K562 (cell line): ENCODE data around the gene RCL1. TPM values are rescaled to one million over a fixed set of nuclear protein-coding genes. Genes with fewer than 3 reads are reported as not detected.

ENCODE experiments used
- CHD7 ChIP-seq: fragments of 200-600 bp; sonication (generic); IDR thresholded peaks from one replicate; pipeline ENCODE4 v1.6.1; 2012; ENCODE audit warnings: mild to moderate bottlenecking, low read depth, low read length, inconsistent platforms
- DACH1 ChIP-seq: fragments of 450-650 bp; IDR thresholded peaks from 2 replicates; pipeline ENCODE4 v1.6.1; 2018; ENCODE audit not compliant: partially characterized antibody
- FOXJ3 ChIP-seq: sonication (generic); formaldehyde crosslinking; IDR thresholded peaks from 2 replicates; pipeline ENCODE4 v1.4.0; 2020; ENCODE audit warnings: mild to moderate bottlenecking, missing genetic modification reagents
- MITF ChIP-seq: IDR thresholded peaks from 2 replicates; pipeline ENCODE4 v1.6.1; 2014; ENCODE audit warnings: antibody characterized with exemption
- NRF1 ChIP-seq, 2 experiments: fragments of 450-650 bp; IDR thresholded peaks in 1 of 2; conservative IDR thresholded peaks in 1 of 2; 2 replicates each; pipeline ENCODE4 v1.6.1; 2014; ENCODE audit warnings: mild to moderate bottlenecking in 2 of 2
- PBX2 ChIP-seq, 2 experiments: IDR thresholded peaks in 1 of 2; conservative IDR thresholded peaks in 1 of 2; 2 replicates each; pipeline ENCODE4 v1.6.1; 2016; ENCODE audit warnings: low read depth in 2 of 2, mild to moderate bottlenecking in 1 of 2, missing compliant biosample characterization in 1 of 2, missing genetic modification characterization in 1 of 2, moderate library complexity in 1 of 2
- RBBP5 ChIP-seq: fragments of 200-600 bp; sonication (generic); IDR thresholded peaks from 2 replicates; pipeline ENCODE4 v1.6.1; 2012; ENCODE audit warnings: borderline replicate concordance, mild to moderate bottlenecking, low read length, control low read depth, inconsistent platforms; ENCODE audit not compliant: insufficient read depth, poor library complexity, severe bottlenecking
- RNF2 ChIP-seq: sonication (generic); IDR thresholded peaks from 2 replicates; pipeline ENCODE4 v1.6.1; 2016
- ZNF146 ChIP-seq: IDR thresholded peaks from one replicate; pipeline ENCODE4 v1.6.1; 2018; ENCODE audit warnings: missing compliant biosample characterization; ENCODE audit not compliant: unreplicated experiment
- ZNF23 ChIP-seq: fragments of 250-450 bp; sonication (Bioruptor Pico); IDR thresholded peaks from 2 replicates; pipeline ENCODE4 v1.4.0; 2020; ENCODE audit warnings: mild to moderate bottlenecking
- polyA plus RNA-seq, 8 experiments: library from polyadenylated mRNA; depleted of rRNA in 4 of 8; stranded (reverse) in 5 of 8; unstranded in 3 of 8; fragments of >200 nt; fragmentation: Nextera tagmentation in 2 of 8; fragmentation: Illumina TruSeq in 1 of 8; extraction: Ambion mirVana in 2 of 8; extraction: Trizol in 1 of 8; gene quantifications; 2 replicates each; pipeline versions ENCODE4 v1.2.1 to v1.2.3, GENCODE V29; 2011 to 2014; ENCODE audit warnings: inconsistent platforms in 1 of 8, missing spikeins in 1 of 8
- total RNA-seq, 7 experiments: library from RNA; depleted of rRNA in 6 of 7; stranded (reverse); fragments of >200 nt in 6 of 7; fragmentation: Illumina TruSeq in 2 of 7; extraction: Trizol in 2 of 7; gene quantifications; 2 replicates each; pipeline versions ENCODE4 v1.2.1 to v1.2.3, GENCODE V29; 2011 to 2021; ENCODE audit warnings: low replicate concordance in 1 of 7

The RCL1 gene
- total and polyA plus RNA-seq, 9 of the 15 experiments (the other 6 are each of a cell fraction or from before 2014, with no cell fraction given): 24.0 to 67.7 (median 38.6) TPM

DNA sequence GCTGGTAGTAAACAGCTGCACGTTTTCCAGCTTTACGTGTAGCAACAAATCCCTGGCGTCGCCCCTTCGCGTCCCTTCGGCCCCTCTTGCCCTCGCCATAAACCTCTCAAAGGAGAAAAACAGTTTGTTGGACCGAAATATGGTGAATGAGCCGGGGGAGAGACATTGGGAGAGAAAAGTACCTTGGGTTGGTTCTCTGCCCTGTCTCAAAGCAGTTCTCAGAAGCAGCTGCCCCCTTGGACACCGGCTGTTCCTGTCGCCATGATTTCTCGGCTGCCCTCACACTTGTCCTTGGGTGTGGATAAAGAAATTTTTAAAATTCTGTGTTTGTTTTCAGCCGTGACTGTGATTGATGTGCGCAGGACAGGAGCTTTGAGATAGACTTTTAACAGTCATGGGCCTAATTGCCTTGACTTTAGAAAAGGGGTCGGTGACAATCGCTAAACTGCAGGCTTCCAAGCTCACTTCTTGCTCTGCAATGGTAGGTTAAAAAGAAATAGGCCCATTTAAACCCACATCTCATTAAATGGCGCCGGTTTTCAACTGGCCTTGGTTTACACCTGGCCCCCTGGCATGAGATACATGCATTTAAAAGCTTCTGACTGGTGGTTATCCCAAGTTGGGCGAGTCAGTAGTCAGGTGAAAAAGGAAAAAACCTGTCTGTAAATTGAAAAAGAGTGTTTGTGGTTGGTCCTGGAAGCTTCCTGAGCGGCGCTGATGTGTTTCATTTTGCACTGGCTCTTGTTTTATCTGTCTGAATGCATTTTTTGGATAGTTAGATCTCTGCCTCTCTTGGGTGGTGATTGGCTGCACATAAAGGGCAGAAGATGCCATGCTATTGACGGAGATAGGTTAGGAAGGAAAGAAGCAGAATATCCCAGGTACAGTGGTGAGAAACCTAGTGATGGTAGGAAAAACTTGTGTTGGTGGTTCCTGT is 983 bp downstream of the RCL1 start (continued):
- no peak for TF ChIP-seq CHD7
- no peak for TF ChIP-seq FOXJ3 (CRISPR knock-in tag)
- TF ChIP-seq ZNF146 (CRISPR knock-in tag): no peak
- no peak for TF ChIP-seq MITF
- TF ChIP-seq NRF1 (conservative IDR thresholded peaks at IDR 0.05 in 1 of 2, IDR thresholded peaks at IDR 0.05 in 1 of 2): no peak
- TF ChIP-seq RBBP5: peak; percentile 31
- TF ChIP-seq ZNF23 (CRISPR knock-in tag): no peak
- TF ChIP-seq PBX2 (CRISPR knock-in tag; IDR thresholded peaks at IDR 0.05; ENCODE audit: low read depth): no peak
- peak; percentile 61 for TF ChIP-seq PBX2 (tag; conservative IDR thresholded peaks at IDR 0.05; ENCODE audit: low read depth)
- no peak for TF ChIP-seq DACH1
- no peak for TF ChIP-seq RNF2
